GM12878 (cell line): ENCODE measurements around the gene WDR86.

ENCODE experiments used
- CTCF ChIP-seq, 3 experiments: IDR thresholded peaks in 2 of 3; conservative IDR thresholded peaks in 1 of 3; 2 replicates each; pipeline ENCODE4 v1.5.1; 2011; ENCODE audit warnings: low read depth in 3 of 3, low read length in 3 of 3, mild to moderate bottlenecking in 3 of 3, control low read depth in 2 of 3, moderate library complexity in 2 of 3, inconsistent platforms in 1 of 3, mixed read lengths in 1 of 3; ENCODE audit not compliant: control insufficient read depth in 2 of 3, insufficient read depth in 1 of 3; ENCODE audit errors: extremely low read depth in 1 of 3
- KDM1A ChIP-seq: fragments of 200-600 bp; sonication (generic); IDR thresholded peaks from 2 replicates; pipeline ENCODE4 v1.6.1; 2016; ENCODE audit warnings: borderline replicate concordance
- POLR2A ChIP-seq: IDR thresholded peaks from 2 replicates; pipeline ENCODE4 v1.6.1; 2011; ENCODE audit warnings: low read depth, mild to moderate bottlenecking, low read length

- TF ChIP-seq KDM1A = no peak
- no peak for TF ChIP-seq CTCF (IDR thresholded peaks at IDR 0.05 in 2 of 3, conservative IDR thresholded peaks at IDR 0.05 in 1 of 3; ENCODE audit: control insufficient read depth in 2 of 3, extremely low read depth in 1 of 3, insufficient read depth in 1 of 3, low read depth in 3 of 3, low read length in 3 of 3)
- no peak for TF ChIP-seq POLR2A
These were observed 21.9 kb downstream of the WDR86 start for GRCh38 chr7:151388007-151388297.
